SU-DHL-6 (cell line): Measurements from ENCODE around the gene NDST4.

Experiments
- H2AFZ ChIP-seq: fragments of 200-600 bp; sonication (generic); 2 replicates; pipeline ENCODE4 v1.6.1; 2014; ENCODE audit warnings: low read depth, mild to moderate bottlenecking, moderate library complexity, mixed read lengths, antibody characterized with exemption, low read length; ENCODE audit not compliant: severe bottlenecking
- H3F3A ChIP-seq: fragments of 200-600 bp; shearing (Covaris generic); 2 replicates; pipeline ENCODE4 v1.6.0; 2016; ENCODE audit warnings: antibody characterized with exemption, mild to moderate bottlenecking; ENCODE audit not compliant: insufficient read depth
- H3K27ac ChIP-seq: fragments of 200-600 bp; sonication (generic); 2 replicates; pipeline ENCODE4 v1.5.1; 2016; ENCODE audit warnings: low read depth, mild to moderate bottlenecking, low read length, moderate library complexity, mixed read lengths
- H3K27me3 ChIP-seq: fragments of 200-600 bp; sonication (generic), shearing (Covaris generic); 2 replicates; pipeline ENCODE4 v1.6.0; 2014; ENCODE audit warnings: mild to moderate bottlenecking, low read length
- H3K36me3 ChIP-seq: fragments of 200-600 bp; sonication (generic); 2 replicates; pipeline ENCODE4 v1.6.1; 2014; ENCODE audit warnings: mild to moderate bottlenecking, low read length, mixed read lengths
- H3K4me2 ChIP-seq: fragments of 300-600, 200-600 bp; shearing (Covaris generic), sonication (generic); 2 replicates; pipeline ENCODE4 v1.6.0; 2014; ENCODE audit warnings: low read length, low read depth, mild to moderate bottlenecking; ENCODE audit not compliant: poor library complexity, severe bottlenecking
- H3K4me3 ChIP-seq: fragments of 200-600 bp; sonication (generic); 2 replicates; pipeline ENCODE4 v1.5.1; 2014; ENCODE audit warnings: antibody characterized with exemption, low read length, mild to moderate bottlenecking, mixed read lengths; ENCODE audit not compliant: insufficient read depth, poor library complexity, severe bottlenecking
- H3K79me2 ChIP-seq: fragments of 200-600 bp; sonication (generic); 2 replicates; pipeline ENCODE4 v1.6.1; 2014; ENCODE audit warnings: mild to moderate bottlenecking, low read length, moderate library complexity; ENCODE audit not compliant: insufficient read depth
- H3K9ac ChIP-seq: fragments of 200-600 bp; sonication (generic); 2 replicates; pipeline ENCODE4 v1.7.0; 2014; ENCODE audit warnings: mild to moderate bottlenecking, low read length
- H3K9me2 ChIP-seq: fragments of 200-600 bp; sonication (generic); replicated peaks from 2 replicates; pipeline ENCODE4 v1.6.1; 2014; ENCODE audit warnings: low read length; ENCODE audit not compliant: insufficient read depth
- H3K9me3 ChIP-seq: fragments of 200-600 bp; sonication (generic); 2 replicates; pipeline ENCODE4 v1.6.1; 2014; ENCODE audit warnings: low read length, mixed read lengths; ENCODE audit not compliant: insufficient read depth
- H4K20me1 ChIP-seq: fragments of 200-600 bp; sonication (generic); 2 replicates; pipeline ENCODE4 v1.6.1; 2014; ENCODE audit warnings: low read depth, mild to moderate bottlenecking, antibody characterized with exemption, low read length, moderate library complexity, mixed read lengths
- CTCF ChIP-seq: fragments of 200-600 bp; sonication (generic); IDR thresholded peaks from one replicate; pipeline ENCODE4 v1.5.1; 2017; ENCODE audit warnings: antibody characterized with exemption, mild to moderate bottlenecking, low read length, moderate library complexity; ENCODE audit not compliant: insufficient read depth, poor library complexity, severe bottlenecking
- EZH2phosphoT487 ChIP-seq: fragments of 200-600 bp; sonication (generic), shearing (Covaris generic); conservative IDR thresholded peaks from 2 replicates; pipeline ENCODE4 v1.6.1; 2018; ENCODE audit warnings: mild to moderate bottlenecking, antibody characterized with exemption, low read length, moderate library complexity, mixed read lengths

NDST4 gene

GRCh38 chr4:114815760-114816159, 297.7 kb downstream of the NDST4 start:
- H3K27me3 ChIP-seq, result no peaks in the 10 kb centered on the region
- no peak overlapping the region for H3K9ac ChIP-seq
- no peak overlapping the region for H3K4me3 ChIP-seq
- H3K36me3 ChIP-seq, result no peaks in the 10 kb centered on the region
- H3K9me2 ChIP-seq, result no peaks in the 10 kb centered on the region
- H3K9me3 ChIP-seq, result no peaks in the 10 kb centered on the region
- no peaks in the 10 kb centered on the region for H3K79me2 ChIP-seq
- no peaks in the 10 kb centered on the region for H3F3A ChIP-seq
- TF ChIP-seq CTCF, result no peak
- H2AFZ ChIP-seq, result no peak overlapping the region
- H3K4me2 ChIP-seq, result no peak overlapping the region
- no peak overlapping the region for H3K27ac ChIP-seq
- H4K20me1 ChIP-seq, result no peaks in the 10 kb centered on the region

GRCh38 chr4:114813961-114814360, 299.5 kb downstream of the NDST4 start:
- Histone ChIP-seq H3K27ac (no peak overlapping the region), H3K79me2 (no peaks in the 10 kb centered on the region), H3K36me3 (no peaks in the 10 kb centered on the region), H3F3A (no peaks in the 10 kb centered on the region), H3K4me2 (no peak overlapping the region), H3K9me3 (no peaks in the 10 kb centered on the region), H3K27me3 (no peaks in the 10 kb centered on the region), H3K4me3 (no peak overlapping the region), H4K20me1 (no peaks in the 10 kb centered on the region), H3K9me2 (no peaks in the 10 kb centered on the region), H3K9ac (no peak overlapping the region), H2AFZ (no peak overlapping the region)
- TF ChIP-seq EZH2phosphoT487, result no peak
- TF ChIP-seq CTCF, result no peak

- Histone ChIP-seq H3K4me3 (no peak overlapping the region), H3K36me3 (no peaks in the 10 kb centered on the region), H3K9ac (no peak overlapping the region), H3K9me3 (no peaks in the 10 kb centered on the region), H3F3A (no peaks in the 10 kb centered on the region), H3K4me2 (no peak overlapping the region), H3K79me2 (no peaks in the 10 kb centered on the region), H2AFZ (no peak overlapping the region), H3K9me2 (no peaks in the 10 kb centered on the region), H3K27me3 (no peaks in the 10 kb centered on the region), H4K20me1 (no peaks in the 10 kb centered on the region), H3K27ac (no peak overlapping the region)
- no peak for TF ChIP-seq CTCF
- no peak for TF ChIP-seq EZH2phosphoT487
These were observed 301.7 kb downstream of the NDST4 start for GRCh38 chr4:114811564-114812301.
